Measurements from ENCODE around the gene NTMT2. TPM values are rescaled to one million over a fixed set of nuclear protein-coding genes. Genes with fewer than 3 reads are reported as not detected.
"Not testable (repeated sequence)": the region's sequence is repeated elsewhere in the genome, so short reads cannot be mapped to it uniquely, and the experiment has no call there.

Gene NTMT2
- not detected in 2 replicates for polyA plus RNA-seq (2014; cell fraction: cytosol; rRNA removed)
- not detected in 2 replicates for polyA plus RNA-seq (2014; cell fraction: nucleus; rRNA removed)

DNA sequence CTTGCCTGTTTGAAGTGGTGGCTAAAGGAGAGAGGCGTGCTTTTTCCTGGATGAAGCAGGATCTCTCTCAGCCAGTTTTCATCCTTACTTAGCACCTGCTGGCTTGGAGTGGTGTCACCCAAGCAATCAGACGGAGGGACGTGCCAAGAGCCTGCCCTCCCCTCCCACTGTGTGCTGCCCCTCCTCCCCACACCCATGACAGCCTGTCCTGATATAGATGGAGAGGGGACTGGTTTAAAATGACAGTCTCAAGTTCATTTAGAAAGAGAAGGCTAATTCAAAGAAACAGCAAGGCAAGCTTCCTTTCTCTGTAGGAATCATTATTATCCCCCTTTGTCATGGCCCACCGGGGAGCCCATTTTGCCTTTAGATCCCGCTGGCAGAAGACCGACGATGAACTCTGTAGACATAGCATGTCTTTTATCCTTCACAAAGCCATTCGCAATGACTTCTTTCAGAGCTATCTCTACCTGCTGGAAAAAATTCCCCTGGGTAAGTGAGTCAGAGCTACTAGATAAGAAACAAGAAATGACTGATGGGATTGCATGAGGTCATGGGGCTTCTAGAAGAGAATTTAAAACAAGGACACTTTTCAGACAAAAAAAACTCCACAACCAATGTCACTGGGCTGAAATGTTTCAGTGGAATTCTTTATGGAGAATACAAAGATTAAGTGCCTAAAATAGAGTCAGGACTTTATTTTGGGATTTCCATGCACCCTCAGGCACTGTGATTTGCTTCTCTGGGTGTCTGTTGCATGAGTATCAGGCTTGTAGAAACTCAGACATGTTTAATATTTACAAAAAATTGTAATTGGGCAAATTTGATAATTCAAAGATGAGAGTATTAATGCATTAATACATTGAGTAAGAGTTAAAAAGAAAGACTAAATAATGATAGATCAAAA, at the start of gene NTMT2:
Gene NTMT2 (plus strand): TSS at position 190 of the 907 bp plus-strand sequence. CDS start 149 bp downstream, at position 339.
- no peak for DNase-seq (ENCODE audit: low spot score)

DNA sequence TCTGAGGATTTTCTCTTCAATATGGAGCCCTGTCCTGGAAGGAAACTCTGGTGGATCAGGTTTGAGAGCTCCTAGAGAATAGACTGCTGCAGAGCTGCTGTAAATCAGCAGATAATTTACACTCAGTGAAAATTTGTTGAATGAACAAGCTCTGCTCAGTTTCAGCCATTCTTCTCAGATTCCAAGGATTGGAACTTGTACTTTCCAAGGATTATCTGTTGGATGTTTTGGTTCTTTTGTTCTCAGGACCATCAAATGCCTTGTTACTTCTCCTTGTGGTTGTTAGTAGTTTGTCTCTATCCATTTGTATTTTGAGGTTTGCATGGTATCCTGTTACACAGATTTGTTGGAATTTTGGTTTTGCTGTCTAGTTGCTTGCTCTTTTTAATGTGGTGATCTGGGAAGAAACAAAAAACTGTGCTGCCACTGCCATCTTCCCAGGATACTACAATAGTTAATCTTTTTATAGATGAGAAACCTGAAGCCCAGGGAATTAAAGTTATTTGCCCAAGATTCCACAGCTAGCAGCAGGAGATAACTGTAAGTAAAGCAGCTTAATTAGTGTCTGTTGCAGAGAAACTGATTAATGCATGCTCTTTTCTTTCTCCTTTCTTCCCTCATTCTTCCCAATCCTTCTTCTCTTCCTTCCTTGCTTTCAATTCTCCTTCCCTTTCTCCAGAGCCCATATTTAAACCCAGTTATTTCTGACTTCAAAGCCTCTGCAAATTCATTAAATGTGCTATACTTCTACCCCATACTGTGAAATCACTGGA, 49.6 kb upstream of the NTMT2 start:
- DNase-seq (ENCODE audit: low spot score), result no peak

DNA sequence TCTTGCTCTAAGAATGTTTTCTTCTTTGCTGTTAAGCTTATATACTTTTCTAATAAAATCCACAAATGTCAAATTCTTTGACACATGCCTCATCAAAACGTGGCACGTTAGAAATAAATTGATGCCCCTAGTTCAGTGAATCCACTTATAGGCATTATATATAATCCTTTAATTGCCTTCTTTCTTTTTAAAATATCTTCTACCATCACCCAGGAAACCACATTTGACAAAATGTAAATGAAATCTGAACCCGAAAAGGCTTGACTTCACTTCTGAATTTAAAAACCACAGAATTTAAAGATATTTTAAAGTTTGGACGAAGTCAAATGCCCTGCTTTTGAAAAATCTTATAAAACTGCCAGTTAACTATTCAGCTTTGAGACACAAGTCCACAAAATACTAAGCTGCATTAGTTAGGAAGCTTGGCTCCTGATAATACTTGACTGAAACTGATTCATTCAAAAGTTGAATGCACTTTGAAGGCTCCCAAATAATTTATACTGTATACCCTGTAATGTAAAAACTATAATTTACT, 48.9 kb upstream of the NTMT2 start:
- no peak for DNase-seq (ENCODE audit: low spot score)

DNA sequence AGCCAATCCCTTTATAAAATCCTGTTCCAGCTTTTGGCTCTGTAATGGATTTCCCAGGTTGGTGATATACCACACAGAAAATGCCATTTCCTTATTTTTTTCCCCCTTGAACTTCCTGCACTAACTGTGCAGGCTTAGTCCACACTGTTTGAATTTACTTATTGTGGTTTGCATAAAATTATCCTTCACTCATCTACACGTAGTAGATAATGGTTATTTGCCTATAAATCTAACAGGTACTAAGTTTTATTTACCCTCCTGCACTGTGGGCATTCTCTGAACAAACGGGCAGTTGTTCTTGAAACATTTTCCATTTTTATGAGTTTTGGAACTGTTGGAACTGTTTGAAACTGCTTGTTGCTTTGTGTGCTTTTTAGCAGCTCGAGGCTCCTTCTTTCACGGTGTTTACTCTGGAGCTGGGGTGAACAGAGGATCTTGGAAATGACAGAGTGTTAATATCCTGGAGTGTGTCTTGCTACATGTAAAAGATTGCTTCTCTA, 48.3 kb upstream of the NTMT2 start:
- no peak for DNase-seq (ENCODE audit: low spot score)

DNA sequence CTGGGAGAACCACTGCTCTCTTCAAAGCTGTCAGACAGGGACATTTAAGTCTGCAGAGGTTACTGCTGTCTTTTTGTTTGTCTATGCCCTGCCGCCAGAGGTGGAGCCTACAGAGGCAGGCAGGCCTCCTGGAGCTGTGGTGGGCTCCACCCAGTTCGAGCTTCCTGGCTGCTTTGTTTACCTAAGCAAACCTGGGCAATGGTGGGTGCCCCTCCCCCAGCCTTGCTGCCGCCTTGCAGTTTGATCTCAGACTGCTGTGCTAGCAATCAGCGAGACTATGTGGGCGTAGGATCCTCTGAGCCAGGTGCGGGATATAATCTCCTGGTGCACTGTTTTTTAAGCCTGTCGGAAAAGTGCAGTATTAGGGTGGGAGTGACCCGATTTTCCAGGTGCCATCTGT, 32.6 kb upstream of the NTMT2 start:
- DNase-seq (ENCODE audit: low spot score), result not testable (repeated sequence)

DNA sequence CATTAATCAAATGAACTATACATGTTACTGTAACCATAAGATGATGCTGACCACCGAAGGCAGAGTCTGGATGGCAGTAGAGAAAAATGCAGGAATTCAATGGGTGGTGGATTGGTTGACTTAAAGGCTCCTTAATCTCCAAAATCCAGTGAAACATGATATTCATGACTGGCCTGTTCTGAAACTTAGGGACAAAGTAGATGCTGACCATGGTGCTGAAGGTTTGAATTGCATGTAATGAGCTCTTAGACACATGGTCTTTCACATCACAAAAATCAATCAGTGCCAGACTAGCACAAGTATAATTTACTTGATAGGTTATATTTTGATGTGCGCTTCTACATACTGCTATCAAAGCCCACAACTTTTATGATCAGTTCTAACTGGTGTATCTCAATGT, 30.9 kb upstream of the NTMT2 start:
- no peak for DNase-seq (ENCODE audit: low spot score)

DNA sequence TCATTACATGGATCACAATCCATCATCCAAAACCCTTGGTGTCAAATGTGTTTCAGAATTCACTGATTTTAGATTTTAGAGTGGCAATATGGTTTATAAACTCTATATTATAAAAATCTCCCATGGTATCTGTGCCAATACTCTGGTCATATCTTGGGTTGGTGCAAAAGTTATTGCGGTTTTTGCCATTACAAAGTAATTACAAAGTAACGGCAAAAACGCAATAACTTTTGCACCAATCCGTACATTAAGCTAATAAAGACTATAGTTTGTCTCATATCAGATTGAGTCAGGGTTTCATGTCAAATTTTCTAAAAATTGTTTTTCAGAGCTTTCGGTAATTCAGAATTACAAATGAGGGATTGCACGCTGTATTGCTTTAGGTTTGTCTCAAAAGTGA, 23.4 kb upstream of the NTMT2 start:
- no peak for DNase-seq (ENCODE audit: low spot score)

DNA sequence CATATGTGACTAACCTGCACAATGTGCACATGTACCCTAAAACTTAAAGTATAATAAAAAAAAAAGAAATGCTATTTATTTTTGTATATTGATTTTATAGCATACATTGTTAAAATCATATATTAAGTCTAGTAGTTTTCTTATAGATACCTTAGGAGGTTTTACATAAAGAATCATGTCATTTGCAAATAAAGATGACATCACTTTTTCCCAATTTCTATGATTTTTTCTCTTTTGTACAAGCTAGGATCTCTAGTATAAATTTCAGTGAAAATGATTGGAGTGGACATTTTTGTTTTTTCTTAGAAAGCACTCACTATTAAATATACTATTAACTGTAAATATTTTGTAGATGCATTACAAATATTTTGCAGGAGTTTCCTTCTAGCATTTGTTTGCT, 20.5 kb upstream of the NTMT2 start:
- DNase-seq (ENCODE audit: low spot score), result no peak

DNA sequence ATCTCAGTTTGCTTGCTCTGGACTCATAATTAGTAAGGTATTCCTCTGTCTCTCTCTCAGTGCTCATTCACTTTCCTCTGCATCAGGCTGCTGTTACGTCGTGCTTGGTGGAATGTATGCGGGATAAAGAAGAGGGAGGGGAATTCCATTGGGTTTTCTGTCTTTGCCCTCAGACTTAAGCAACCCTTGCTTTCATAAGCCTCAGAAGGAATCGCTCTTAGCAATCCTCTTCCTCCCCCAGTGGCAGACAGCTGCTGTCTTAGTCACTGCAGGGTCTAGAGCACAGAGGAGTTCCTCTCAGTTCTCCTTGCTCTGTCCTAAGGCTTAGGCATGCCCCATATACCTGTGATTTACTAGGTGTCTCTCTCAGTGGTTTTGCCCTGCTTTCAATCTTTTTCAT, 19.1 kb upstream of the NTMT2 start:
- DNase-seq (ENCODE audit: low spot score), result no peak

DNA sequence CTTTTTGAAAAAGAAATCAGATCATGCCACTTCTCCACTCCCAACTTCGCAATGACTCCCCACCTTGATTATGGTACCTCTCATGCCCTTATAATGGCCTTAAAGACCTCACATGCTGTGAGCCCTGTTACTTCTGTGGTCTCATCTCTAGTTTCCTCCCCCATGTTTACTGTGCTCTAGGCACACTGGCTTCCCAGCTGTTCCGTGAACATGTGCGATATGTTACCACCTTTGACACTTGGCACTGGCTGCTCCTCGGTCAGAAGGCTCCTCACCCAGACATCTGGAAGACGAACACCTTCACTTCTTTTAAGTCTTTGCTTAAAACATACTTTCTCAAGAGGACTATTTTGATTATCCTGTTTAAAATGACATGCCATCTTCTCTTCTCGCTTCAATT, 14.3 kb upstream of the NTMT2 start:
- DNase-seq (ENCODE audit: low spot score), result no peak

DNA sequence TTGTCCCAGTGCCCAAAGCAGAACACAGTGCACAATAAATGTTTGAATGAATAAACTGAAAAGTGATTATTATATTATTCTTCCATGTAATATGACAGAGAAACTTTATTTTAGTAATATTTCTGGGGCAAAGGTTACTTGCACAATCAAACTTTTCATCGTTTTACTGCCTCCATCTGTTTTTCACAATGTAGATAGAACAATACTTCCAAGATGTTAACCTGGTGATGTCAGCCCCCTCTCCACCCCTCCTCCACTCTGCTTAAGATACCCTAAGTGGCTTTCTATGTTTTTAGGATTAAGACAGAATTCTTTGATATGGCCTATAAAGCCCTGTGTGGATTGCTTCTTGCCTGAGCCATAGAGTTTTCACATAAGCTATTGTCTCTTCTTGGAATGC, 13.8 kb upstream of the NTMT2 start:
- DNase-seq (ENCODE audit: low spot score), result no peak

DNA sequence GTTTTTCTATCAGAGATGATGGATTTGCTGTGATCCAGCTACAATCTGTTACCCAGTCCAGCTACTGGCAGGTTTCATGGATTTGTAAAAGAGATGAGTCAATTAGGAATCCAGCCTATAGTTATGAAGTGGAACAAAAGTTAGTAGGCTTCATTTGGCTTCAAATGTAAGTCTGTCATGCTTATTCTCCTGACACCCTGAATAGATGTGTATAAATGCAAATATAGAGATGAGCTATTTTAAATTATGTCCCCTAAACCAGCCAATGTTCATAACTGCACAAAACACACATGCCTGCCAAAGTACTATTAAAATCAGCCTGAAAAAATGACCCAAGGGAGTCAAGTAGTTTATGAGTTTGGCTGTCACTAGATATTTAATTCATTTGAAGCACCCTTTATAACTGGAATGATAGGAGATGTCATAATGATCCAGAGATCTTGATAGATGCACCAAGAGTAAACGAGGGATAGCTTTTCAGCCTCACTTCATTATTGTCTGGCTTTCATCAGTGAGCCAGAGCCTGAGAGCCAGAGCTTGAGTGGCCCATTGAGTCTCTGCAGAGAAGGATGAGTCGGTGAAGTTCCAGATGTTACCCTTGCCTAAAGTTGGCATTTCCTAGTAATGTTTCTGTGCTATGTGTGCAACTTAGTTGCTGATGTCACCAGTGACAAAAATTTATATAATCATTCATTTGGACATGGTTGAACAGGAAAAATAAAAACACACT, 11.8 kb upstream of the NTMT2 start:
- DNase-seq (ENCODE audit: low spot score), result no peak

DNA sequence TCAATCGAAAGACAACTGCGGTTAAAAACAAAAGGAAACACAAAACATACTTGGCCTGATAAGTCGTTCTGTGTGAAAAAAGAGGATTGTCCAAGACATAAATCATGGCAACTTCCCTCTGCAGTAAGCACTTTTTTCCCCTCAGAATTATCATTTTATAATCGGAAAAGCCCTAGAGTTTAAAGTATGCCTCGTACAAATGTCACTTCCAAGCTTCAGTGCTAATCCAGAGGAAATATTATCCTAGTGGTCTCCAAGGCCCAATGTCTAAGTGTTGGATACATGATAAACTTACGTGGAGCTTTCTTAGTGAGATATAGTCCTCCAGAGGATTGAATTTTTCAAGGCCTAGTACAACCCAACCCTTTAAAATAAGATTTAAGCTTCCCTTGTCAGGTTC, 11.2 kb upstream of the NTMT2 start:
- no peak for DNase-seq (ENCODE audit: low spot score)

DNA sequence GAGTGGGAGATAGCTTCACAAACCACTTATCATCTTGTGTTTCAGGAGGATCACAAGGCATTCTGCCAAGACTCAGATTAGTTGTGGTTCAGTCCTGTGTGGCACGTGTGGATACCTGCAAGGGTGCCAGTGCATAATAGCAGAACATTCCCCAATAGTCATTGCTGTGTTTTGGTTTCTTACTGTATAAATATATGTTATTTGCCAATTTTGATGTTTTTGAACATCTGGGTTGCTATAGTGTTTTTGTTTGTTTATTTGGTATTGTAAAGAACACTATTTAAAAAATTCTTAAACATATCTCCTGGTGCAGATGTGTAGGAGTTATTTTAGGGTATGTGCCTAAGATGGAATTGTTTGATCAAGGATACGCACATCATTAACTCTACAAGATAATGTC, 5.4 kb upstream of the NTMT2 start:
- no peak for DNase-seq (ENCODE audit: low spot score)

DNA sequence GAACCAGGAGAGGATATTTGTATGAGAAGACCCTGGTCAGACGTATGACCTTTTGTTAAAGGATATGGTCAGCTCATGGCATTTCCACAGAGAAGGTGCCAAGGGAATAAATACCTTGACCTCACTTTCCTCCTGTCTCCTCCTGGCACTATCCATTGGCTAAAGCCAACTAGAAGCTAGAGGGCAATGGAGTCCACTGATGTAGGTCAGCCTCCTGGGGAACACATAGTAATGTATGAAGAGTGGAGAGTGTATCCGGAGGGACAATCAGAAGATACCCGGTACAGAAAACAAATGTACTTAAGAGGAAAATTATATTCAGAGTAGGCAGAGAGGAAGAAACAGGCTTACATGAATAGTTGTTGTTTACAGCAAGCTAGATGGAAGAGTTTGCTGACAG, 698 bp upstream of the NTMT2 start:
- DNase-seq (ENCODE audit: low spot score), result no peak

DNA sequence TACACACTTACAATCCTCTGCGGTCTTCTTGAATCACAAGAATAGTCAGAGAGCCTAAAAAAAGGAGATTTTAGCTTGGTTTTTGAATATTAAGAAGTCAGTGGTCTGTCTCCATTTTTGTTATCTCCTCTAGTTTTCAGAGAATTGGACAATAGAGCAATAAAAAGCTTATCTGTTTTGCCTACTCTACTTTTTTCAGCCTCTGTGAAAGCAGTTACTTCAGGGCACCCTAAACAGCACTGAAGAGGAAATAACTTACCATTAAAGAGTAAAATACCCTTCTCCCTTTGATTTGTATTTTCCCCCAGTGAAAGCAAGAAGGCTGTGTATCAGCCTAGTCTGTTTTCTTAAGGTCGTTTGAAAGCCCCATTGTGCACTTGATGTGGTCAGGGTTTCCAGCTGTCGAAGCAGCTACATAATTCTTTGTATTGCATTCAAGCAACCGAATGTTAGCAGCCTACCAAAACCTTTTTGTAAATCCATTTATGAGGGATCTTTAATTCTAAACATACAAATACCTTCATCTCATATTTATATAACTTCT, 1.0 kb downstream of the NTMT2 start:
- no peak for DNase-seq (ENCODE audit: low spot score)

DNA sequence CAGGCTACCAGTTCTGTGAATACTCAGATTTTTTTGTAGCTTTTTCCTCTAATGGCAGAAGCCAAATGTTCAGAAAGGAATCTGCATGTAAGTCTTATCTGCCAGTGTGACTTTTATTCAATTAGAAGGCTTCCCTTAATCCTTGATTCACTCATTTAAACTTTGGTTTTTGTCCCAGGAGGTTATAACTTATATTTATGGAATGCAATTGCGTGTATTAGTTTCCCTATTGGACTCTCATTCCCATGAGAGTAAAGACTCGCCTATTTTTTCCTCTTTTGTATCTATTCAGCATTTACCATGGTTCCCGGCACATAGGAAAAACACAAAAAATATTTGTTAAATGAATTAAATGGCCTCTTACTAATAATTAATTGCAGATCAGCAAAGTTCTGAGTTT, 3.5 kb downstream of the NTMT2 start:
- no peak for DNase-seq (ENCODE audit: low spot score)

DNA sequence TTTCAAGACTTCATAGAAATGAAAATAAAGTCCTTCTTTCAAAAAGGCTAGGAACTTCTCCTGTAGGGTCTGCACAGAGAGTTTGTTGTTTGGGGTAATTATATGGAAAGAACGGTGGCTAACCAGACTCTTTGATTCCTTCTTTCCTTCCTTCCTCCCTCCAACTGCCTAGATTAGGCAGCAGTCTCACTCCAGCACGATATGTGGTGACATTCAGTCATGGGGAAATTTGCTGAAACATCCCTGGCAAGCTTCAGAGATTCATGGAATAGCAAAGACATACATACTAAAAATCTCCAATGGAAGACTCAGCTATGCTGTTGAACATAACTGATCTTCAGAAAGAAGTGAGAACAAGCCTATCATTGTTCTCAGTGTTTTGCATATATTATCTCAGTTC, 4.3 kb downstream of the NTMT2 start:
- no peak for DNase-seq (ENCODE audit: low spot score)

DNA sequence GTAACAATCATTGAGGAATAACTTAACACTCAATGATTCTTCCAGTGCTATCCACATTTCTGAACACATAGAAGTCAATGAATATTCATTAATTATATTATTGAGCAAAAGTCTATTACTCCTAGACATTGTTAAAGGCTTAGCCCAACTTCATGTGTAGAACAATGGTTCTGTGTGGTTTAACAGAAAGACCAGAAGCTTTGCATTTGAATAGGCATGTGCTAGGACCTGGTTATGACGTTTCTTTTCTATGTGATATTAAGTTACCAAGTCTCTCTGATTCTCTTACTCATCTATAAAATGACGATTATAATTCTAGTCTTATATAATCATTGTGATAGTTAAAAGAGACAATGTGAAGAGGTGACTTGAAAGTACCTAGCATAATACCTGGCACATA, 5.2 kb downstream of the NTMT2 start:
- DNase-seq (ENCODE audit: low spot score), result no peak

DNA sequence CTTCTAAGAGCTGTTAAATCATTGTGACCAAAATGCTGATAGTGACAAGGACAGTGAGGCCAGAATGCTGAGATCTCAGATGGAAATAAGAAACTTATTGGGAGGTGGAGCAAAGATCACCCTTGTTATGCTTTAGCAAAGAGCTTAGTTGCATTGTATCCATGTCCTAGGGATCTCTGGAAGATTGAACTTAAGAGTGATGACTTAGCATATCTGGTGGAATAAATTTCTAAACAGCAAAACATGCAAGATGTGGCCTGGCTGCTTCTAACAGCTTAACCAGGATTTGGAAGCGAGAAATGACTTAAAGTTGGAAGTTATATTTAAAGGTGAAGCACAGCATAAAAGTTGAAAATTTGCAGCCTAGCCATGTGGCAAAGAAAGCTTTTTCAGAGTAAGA, 7.7 kb downstream of the NTMT2 start:
- no peak for DNase-seq (ENCODE audit: low spot score)

DNA sequence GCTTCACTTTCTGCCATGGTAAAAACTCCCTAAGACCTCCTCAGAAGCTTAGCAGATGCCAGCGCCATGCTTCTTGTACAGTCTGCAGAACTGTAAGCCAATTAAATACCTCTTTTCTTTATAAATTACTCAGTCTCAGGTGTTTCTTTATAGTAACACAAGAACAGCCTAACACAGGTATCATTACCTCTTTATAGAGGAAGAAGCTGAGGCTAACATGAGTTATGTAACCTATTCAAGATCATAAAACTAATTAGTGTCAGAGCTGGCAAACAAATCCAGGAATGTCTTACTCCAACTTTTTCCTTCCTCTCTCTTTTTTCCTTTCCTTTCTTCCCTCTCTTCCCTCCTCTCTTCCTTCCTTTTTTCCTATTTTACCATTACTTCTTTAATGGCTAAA, 9.3 kb downstream of the NTMT2 start:
- DNase-seq (ENCODE audit: low spot score), result no peak
